GM18520 (cell line): ENCODE data around the gene NUBP1.
"Not testable (repeated sequence)": the region's sequence is repeated elsewhere in the genome, so short reads cannot be mapped to it uniquely, and the experiment has no call there.

ENCODE experiments used
- ATAC-seq: cut with Tn5 transposase; IDR thresholded peaks from one replicate; pipeline ENCODE4 v1.9.1; 2021; ENCODE audit not compliant: unreplicated experiment

NUBP1 gene

DNA sequence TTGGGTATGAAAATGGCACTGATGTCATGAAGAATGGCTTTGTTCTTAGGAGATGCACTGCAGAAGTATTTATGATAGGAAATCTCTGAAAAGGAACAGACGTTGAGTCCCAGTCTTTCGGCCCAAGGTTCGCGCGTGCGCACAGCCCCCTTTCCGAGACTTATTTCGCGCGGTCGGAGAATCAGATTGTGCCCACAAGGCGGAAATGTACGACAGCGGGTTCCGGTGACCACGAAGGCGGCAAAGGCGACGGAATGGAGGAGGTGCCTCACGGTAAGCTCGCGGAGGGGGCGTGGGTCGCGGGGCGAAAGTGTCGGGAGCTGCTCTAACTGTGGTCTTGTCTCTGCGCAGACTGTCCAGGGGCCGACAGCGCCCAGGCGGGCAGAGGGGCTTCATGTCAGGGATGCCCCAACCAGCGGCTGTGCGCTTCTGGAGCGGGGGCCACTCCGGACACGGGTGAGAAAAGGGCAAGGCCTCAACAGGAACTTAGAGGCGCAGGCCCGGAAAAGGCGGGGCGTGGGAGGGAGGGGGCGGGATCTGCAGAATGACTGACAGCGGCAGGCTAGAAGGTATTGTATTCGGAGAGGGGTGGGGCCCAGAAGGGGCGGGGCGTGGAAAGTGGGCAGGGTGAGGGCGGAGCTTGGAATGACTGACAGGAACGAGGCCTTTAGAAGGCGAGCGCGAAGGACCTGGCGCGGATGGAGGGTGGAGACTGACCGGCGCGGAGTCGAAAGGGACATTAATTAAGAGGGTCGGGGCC lies at the start of gene NUBP1:
Gene NUBP1 (plus strand): TSS at position 233 of the 760 bp plus-strand sequence. CDS start 22 bp downstream, at position 255.
- peak; percentile 66 for ATAC-seq

DNA sequence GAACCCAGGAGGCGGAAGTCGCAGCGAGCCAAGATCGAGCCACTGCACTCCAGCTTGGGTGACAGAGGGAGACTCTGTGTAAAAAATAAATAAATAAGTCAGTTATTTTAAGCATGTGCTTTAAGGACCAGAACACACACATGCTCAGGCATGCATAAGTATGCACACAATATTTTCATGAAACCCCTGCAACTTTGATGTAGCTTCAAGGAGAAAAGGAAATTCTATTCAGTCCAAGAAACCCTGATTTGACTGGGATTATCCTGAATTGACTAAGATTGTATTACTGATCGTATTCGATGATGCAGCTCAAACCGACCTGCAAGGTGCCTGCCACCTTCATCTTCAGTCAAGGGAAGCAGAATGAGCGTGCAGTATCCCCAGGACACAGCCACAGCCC lies 49.8 kb upstream of the NUBP1 start:
- no peak for ATAC-seq

DNA sequence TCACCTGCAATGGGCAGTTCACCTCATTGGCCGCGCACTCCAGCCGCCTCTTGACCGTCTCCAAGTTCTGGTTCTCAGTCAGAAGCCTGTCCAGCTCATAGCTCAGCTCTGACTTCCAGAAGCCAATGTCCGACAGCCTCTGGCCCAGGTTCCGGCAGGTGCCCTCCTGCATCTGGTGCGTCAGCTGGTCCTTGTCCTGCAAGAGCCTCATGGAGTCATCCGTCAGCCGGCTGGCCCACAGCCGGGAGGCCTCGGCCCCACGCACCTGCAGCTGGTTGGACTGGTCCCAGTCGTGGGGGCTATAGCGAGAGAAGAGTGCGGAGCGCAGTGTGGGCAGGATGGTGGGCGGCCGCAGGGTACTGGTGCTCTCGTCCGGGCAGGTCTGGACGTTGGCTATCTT lies 49.3 kb upstream of the NUBP1 start:
- no peak for ATAC-seq

DNA sequence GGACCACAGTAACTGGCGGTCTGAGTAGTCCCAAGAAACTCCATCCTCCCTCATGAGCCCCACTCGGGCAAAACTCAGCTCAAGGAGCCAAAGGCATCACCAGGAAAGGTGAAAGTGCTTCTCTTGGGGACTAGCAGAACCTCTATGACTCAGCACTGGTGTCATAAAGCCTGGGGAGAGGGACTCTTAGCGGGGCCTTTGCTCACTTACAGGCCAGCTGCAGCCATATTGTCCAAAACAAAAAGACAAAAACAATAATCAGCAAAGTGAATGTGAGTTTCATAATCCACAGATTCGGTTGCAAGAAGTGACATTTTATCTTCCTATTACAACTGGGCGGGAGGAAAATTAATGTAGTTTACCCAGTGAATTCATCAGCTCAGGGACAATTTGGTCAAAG lies 48.8 kb upstream of the NUBP1 start, which contains the start of gene TEKT5:
Gene TEKT5 (minus strand): TSS at position 101 of the 400 bp plus-strand sequence. CDS start 57 bp downstream, at position 44.
- no peak for ATAC-seq

DNA sequence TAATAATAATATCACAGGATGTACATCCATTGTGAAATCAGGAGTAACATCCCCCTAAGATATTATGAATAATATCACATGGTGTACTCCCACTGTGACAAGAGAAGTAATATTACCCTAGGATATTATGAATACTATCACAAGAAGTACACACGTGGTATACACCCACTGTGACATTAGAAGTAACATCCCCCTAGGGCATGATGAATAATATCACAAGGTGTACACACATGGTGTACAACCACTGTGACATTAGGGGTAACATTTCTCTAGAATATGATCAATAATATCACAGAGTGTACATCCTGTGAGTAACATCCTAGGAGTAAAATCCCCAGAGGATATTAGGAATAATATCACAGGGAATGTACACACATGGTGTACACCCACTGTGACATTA lies 43.9 kb upstream of the NUBP1 start:
- ATAC-seq = no peak

DNA sequence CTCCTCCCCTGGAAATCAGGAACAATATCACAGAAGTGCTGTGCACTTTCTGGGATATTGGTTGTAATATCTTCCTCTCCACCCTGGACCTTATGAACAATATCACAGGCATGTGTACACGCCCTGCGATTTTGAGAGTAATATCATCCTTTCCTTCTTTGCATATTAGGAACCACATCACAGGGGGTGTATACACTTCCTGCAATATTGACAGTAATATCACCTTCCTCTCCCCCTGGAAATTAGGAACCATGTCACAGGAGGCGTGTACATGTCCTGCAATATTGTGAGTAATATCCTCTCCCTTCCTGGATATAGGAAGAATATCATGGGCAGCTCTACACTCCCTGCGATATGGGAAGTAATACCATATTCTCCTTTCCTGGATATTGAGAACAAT lies 34.7 kb upstream of the NUBP1 start:
- ATAC-seq = no peak

DNA sequence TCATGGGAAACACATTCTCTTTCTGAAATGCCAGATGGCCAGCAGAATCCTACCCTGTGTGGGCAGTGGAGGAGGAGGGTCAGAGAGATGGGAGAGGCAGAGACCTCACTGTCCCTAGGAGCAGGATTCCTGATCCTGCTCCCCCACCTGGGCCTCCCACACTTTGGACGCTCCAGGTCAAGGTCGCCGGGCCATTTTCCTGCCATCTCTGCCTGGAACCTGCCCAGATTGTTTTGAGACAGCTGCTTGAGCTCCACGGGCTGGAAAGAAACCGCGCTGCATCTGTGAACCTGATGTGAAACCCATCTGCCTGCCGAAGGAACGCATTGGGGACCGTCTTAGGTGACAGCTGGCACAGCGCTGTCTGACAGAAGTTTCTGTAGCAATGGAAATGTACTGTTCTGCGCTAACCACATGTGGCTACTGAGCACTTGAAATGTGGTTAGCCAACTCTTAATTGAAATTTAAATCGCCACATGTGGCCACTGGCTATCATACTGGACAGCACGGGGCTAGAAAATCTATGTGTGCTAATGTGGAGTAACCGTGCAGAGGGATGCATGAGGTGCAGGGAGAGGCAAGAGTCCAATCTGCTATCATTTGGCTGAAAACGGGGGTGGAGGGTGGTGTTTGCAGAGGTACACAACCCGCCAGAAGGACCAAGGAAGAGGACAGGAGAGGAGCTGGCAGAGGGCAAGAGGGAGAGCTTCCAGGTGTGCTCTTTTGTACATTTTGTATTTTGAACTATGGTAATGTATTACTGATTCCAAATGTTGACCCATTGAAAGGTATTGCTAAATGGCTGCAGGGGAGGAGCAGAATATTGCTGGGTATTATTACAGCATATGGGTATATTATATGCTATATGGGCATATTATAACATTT lies 15.4 kb upstream of the NUBP1 start:
- no peak for ATAC-seq

DNA sequence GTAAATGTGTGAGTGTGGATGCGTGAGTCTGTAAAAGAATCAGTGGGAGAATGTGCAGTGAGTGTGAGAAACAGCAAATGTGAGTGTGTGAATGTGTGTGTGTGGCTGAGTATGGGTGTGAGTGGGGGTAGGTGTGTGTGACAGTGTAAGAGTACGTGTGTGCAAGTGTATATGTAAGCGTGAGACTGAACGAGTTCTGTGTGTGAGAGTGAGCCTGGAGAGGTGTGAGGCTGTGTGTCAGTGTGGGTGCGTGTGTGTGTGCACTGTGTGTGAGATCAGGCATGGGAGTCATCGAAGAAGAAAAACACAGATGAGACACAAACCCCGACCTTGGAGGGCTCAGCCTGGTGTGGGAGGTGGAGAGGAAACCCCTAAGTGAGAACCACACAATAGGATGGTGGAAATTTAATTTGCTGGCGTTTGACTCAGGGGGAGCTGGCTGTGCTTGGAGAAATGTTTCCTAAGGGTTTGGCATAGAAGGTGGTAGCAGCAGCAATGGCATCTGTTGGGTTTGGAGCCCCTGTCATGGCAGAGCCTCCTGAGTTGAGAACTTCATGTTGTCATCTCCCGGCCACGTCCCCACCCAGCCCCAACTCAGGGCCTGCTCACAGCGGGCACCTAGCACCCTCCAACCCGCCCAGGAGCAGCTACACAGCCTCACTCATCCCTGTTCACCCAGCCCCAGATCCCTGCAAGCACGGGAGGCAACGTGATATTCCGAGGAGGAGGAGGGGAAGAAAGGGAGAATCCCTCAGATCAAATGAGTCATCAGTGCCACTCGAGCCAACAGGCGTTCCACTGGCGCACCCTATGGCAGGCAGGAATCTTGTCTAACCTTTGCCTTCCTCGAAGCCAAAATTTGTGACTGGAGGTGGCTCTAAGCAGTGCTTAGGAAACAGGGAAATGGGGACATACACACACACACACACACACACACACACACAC lies 14.3 kb upstream of the NUBP1 start:
- ATAC-seq = no peak

DNA sequence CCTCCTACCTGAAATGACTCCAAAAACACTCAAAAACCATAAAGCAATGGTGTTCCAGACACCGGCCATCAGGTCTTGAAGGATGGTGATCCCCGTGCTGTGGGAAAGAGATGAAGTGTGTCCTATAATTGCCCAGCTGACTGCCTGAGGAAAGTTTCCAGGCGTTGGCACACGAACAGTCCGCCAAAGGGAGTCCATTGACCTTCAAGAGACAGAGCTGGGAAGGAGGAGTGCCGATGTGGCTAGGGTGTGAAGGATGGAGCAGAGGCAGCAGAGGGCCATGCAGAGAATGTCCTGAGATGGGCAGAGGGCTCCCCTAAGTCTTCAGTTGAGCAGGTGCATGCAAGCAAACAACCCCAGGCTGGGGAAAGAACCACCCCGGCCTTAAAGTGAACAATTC lies 11.9 kb upstream of the NUBP1 start:
- ATAC-seq = no peak

DNA sequence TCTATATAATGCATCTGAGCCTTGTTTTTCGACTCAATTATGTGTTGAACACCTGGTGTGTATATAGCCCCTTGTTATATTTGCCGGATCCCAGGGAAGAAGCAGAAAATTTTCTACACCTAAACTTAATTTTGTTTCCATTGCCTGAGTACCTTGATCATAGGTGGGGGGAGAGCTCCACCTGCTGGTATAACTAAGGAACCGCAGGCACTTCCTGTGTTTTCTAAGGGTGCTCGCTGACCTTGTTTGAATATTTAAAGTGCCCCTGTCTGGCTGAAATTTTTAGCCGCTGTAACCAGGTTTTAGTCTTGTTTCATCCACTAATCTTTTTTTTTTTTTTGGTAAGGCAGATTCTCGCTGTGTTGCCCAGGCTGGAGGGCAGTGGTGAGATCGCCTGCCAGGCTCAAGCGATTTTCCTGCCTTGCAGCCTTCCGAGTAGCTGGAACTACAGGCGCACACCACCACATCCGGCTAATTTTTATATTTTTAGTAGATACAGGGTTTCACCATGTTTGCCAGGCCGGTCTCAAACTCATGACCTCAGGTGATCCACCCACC lies 6.5 kb upstream of the NUBP1 start:
- ATAC-seq = no peak

DNA sequence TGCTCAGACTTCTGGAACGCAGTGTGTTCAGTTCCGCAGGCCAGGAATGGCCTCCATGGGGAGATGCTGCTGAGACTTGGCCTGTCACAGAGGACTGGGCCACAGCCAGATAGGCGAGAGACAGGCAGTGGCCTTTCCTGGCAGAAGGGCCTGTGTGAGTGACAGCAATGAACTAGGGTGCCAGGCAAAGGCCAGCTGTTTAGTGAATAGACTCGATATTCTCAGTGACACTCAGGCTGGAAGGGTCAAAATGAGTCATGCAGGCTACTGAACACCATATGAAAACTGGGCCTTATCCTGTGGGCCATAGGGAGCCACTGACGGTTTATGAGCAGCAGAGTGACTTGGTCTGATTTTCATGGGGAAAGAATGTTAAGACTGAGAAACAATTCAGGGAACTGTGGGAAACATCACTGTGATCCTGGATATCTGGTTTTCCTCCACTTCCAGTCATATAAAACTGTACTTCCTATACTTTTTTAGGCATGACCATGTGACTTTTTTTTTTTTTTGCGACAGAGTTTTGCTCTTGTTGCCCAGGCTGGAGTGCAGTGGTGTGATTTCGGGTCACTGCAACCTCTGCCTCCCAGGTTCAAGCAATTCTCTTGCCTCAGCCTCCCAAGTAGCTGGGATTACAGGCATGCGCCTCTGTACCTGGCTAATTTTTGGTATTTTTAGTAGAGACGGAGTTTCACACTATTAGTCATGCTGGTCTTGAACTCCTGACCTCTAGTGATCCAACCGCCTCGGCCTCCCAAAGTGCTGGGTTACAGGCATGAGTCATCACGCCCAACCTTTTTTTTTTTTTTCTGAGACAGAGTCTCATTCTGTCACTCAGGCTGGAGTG lies 5.2 kb upstream of the NUBP1 start:
- peak; percentile 74 for ATAC-seq

DNA sequence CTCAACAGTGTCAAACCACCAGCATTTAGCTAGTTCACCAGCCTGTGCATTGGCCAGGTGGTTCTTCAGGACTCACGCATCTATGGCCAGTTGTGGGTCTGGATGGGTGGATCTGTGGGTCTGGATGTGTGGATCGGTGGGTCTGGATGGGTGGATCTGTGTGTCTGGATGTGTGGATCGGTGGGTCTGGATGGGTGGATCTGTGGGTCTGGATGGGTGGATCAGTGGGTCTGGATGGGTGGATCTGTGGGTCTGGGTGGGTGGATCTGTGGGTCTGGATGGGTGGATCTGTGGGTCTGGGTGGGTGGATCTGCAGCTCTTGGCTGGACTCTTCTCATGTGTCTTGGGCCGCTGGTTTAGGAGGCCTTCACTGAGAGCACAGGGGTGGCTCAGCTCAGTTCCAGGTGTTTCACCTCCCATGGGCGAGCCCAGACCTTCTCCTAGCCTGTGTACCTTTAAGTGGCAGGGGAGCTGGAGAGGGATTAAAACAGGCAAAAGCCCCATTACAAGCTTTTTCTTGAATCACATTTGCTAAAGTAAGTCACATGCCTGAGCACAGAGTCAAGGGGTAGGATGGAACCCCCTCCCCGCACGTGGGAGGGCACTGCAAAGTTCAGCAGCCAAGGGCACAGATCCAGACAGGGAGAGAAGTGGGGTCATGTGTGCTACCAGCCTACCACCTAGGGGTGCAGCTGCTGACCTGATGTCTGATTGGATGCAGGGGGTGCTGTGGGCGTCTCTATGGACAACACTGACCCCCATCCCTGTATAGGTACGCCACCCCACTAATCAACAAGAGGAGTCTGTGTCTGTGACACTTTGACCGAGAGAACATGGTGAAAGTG lies 3.4 kb upstream of the NUBP1 start:
- no peak for ATAC-seq

DNA sequence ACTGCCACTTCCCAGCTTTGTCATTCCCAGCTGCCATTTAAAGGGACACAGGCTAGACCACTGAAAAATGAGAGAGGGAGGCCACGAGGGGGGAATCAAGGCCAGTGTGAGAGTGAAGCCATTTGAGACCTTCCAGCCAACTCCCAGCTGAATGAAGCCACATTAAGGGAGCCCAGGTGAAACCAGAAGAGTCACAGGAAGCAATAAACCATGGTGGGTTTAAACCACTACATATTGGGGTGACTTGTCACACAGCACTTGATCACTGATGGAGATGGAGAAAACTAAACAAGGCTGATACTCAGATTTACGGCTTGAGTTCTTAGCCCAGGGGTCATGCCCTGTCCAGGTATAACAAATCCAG lies 2.8 kb upstream of the NUBP1 start:
- ATAC-seq = no peak

DNA sequence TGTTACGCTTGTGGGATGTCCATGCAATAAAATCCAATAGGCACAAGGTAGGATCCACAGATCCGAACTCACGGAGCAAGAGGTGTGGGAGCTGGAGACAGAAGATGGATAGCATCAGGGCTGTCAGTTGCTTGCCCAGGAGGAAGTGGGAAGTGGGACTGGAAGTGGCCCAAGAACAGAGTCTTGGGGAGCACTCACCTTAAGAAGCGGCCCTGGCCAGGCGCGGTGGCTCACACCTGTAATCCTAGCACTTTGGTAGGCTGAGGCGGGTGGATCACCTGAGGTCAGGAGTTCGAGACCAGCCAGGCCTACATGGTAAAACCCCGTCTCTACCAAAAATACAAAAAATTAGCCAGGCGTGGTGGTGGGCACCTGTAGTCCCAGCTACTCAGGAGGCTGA lies 2.4 kb upstream of the NUBP1 start:
- ATAC-seq = not testable (repeated sequence)

DNA sequence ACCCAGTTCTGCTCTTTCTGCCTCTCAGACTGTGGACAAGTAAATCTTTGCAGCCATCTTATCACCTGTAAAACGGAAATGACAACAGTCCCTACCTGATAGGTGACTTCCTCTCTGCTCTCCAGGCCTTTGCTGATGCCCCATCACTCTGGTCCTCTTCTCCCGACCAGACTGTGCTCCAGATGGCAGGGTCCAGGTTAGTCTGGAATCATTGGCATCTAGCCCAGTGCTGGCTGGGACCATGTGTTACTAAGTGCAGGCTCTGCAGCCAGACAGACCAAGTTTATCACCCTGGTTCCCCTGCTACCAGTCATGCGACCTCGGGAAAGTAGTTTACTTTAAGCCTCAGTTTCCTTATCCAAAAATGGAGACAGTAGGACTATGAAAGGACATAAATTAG lies 1.8 kb upstream of the NUBP1 start:
- ATAC-seq = no peak

DNA sequence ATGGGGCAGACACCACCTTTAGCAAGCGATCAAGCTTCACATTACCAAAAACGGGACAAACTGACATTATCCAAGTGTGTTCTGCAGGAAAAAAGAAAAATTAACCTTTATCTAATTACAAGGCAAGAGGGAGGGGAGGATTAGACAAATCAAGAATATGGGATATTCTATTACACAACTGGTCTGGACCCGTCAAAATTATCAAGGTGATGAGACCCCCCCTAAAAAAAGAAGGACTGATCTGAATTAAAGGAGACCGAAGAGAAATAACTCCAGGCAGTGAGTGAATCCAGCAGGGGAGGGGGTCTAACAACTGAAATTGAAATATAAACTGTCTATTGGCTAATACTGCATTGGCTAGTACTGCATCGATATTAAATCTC lies 424 bp upstream of the NUBP1 start:
- ATAC-seq = no peak

DNA sequence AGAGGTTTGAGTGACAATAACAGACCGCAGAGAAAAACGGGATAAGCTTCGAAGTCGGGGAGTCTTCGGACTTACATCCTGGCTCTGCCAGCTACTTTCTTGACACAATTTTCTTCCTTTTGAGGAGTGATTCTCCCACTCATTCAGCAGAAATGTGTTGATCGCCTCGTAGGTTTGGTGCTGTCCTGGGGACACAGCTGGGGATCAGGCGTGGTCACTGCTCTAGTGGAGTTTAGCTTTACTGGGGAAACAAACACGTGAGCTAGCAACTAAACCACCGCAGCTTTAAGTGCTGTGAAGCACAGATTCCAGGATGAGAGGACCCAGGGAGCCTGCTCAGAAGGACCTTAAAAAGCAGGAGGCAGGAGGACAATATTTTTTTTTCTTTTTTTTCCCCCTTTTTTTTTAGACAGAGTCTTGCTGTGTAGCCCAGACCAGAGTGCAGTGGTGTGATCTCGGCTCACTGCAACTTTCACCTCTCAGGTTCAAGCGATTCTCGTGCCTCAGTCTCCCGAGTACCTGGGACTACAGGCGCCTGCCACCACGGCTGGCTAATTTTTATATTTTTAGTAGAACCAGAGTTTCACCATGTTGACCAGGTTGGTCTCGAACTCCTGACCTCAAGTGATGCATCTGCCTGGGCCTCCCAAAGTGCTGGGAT lies 858 bp downstream of the NUBP1 start:
- no peak for ATAC-seq

DNA sequence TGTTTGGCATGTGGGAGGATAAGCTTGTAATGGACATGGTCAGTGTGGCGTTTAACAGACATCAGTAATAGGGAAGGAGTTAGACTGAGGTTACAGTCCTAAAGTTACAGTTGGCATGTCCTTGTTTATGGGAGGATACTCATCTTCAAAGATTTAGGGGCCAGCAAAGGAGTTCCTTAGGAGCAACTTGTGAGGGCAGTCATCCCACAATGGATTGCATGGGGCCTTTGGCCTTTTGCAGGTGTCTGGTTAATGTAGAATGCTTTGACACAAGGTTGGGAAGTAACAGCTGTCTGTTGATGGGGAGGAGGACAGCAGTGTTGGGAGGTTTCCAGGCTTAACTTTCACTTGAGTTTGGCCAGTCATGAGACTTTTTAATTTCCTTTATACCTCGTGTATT lies 2.2 kb downstream of the NUBP1 start:
- no peak for ATAC-seq
